GM06990 (cell line): Measurements from ENCODE around the gene TMEM43.

Source experiments
- DNase-seq: peaks from one replicate; pipeline ENCODE4 v3.0.0-alpha.2; 2011; ENCODE audit not compliant: insufficient read length; ENCODE audit errors: extremely low read depth
- H3K27me3 ChIP-seq: replicated peaks from 2 replicates; pipeline ENCODE4 v1.6.0; 2011; ENCODE audit warnings: low read length; ENCODE audit not compliant: control insufficient read depth, insufficient read depth
- H3K36me3 ChIP-seq: 2 replicates; pipeline ENCODE4 v1.5.1; 2011; ENCODE audit warnings: low read length; ENCODE audit not compliant: control insufficient read depth, insufficient read depth
- H3K4me3 ChIP-seq: replicated peaks from 2 replicates; pipeline ENCODE4 v1.5.1; 2011; ENCODE audit warnings: low read depth, mild to moderate bottlenecking, control low read depth, low read length
- CTCF ChIP-seq: IDR thresholded peaks from 2 replicates; pipeline ENCODE4 v1.5.1; 2011; ENCODE audit warnings: low read length, control low read depth, mild to moderate bottlenecking, inconsistent platforms; ENCODE audit not compliant: insufficient read depth, poor library complexity, severe bottlenecking

TMEM43 gene

DNA sequence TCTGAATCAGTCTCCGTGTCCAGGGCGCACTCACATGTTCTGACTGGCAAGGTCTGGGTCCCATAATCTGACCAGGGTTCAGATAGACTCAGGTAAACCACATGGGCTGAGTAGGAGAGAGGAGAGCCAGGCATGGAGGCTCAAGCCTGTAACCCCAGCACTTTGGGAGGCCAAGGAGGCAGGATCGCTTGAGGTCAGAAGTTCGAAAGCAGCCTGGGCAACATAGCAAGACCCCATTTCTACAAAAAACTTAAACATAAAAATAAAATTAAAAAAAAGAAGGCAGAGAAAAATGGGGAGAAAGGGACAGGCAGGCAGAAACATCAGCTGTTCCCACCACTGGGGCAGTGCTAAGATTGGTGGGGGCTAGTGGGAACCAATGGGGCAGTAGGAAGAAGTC is 5.4 kb downstream of the TMEM43 start:
- no peak for TF ChIP-seq CTCF
- Histone ChIP-seq H3K36me3 (peaks cover 32% of the 10 kb centered on the region), H3K27me3 (no peaks in the 10 kb centered on the region), H3K4me3 (no peak overlapping the region)
- DNase-seq, result no peak

- peaks cover 34% of the 10 kb centered on the region for H3K36me3 ChIP-seq
- no peak for TF ChIP-seq CTCF
Measured at GRCh38 chr3:14130707-14131106, 5.9 kb downstream of the TMEM43 start.

DNA sequence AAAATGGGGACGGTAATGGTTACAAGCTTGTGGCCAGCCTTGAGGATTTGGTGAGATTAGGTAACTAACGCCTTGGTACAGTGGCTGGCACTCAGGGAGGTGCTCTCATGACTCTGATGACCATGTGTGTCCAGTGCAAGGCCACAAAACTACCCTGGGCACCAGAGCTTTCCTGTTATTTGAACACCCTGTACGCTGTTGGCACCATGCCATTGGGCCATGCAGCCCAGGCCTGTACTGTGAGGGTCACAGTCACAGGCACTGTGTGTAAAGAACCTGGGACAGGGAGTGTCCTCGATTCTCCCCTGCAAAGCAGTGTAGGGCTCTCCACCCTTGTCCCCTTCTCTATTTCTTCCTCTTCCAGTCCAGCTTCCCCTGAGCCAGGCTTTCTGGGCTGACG is 6.3 kb downstream of the TMEM43 start:
- no peak for TF ChIP-seq CTCF
- no peak overlapping the region for H3K4me3 ChIP-seq
- H3K27me3 ChIP-seq, result no peaks in the 10 kb centered on the region
- peaks cover 35% of the 10 kb centered on the region for H3K36me3 ChIP-seq
- DNase-seq, result no peak

More at GRCh38 chr3:14130707-14131106, 5.9 kb downstream of the TMEM43 start:
- Histone ChIP-seq H3K4me3 (no peak overlapping the region), H3K27me3 (no peaks in the 10 kb centered on the region)
- DNase-seq, result no peak

- no peak for DNase-seq
- Histone ChIP-seq H3K27me3 (no peaks in the 10 kb centered on the region), H3K4me3 (no peak overlapping the region), H3K36me3 (peaks cover 36% of the 10 kb centered on the region)
- TF ChIP-seq CTCF, result no peak
Measured at GRCh38 chr3:14132120-14132519, 7.3 kb downstream of the TMEM43 start.

- TF ChIP-seq CTCF, result no peak
- H3K36me3 ChIP-seq, result peaks cover 36% of the 10 kb centered on the region
- no peaks in the 10 kb centered on the region for H3K27me3 ChIP-seq
- DNase-seq, result no peak
- H3K4me3 ChIP-seq, result no peak overlapping the region
Measured at GRCh38 chr3:14132689-14133088, 7.8 kb downstream of the TMEM43 start.

DNA sequence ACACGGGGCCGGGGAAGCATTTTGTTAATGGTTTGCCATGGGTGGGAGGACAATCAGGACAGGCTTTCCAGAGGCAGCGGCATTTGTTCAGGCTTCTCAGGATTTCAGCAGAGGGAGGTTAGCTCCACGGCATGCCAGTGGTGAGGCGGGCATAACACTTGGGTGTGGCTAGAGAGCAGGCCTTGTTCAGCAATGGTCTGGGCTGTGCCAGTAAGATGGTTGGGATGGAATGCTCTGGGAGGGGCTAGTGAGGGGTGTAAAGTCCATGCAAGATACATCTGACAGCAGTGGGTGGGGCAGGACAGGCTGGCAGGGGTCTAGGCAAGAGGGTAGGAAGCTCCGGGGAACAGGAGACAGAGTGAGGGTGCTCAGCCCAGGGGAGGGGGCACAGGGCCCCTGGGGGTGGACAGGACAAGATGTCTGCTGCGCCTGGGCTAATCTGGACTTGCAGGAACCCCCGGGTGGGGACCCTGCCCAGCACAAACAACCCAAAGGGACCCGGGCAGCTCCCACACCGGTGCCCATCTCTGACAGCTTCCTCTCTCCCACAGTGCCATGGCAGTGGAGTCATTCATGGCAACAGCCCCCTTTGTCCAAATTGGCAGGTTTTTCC is 8.4 kb downstream of the TMEM43 start:
- peaks cover 36% of the 10 kb centered on the region for H3K36me3 ChIP-seq
- no peaks in the 10 kb centered on the region for H3K27me3 ChIP-seq
- DNase-seq, result no peak
- TF ChIP-seq CTCF, result no peak
- H3K4me3 ChIP-seq, result no peak overlapping the region
